H4 (cell line): ENCODE measurements around the gene RPS28. TPM values are rescaled to one million over a fixed set of nuclear protein-coding genes. Genes with fewer than 3 reads are reported as not detected.

ENCODE experiments used
- total RNA-seq: library from RNA; depleted of rRNA; stranded (reverse); fragments of >200 nt; shearing (Covaris generic); gene quantifications from 2 replicates; pipeline ENCODE4 v1.2.3, GENCODE V29; 2014; rRNA removed

RPS28 gene
- total RNA-seq, 1 experiment from 2014 or later, result 318 TPM

Other genes with a start within 250 kb of the RPS28 start
- gene FBN3, start 171.9 kb upstream of the RPS28 start, total RNA-seq, result not detected in 2 replicates
- 12.7 and 13.9 TPM in 2 replicates for gene CERS4, start 112.1 kb upstream of the RPS28 start, total RNA-seq
- gene CD320, start 13.1 kb upstream of the RPS28 start, total RNA-seq, result 210 and 214 TPM in 2 replicates
- gene NDUFA7, start 121 bp upstream of the RPS28 start, total RNA-seq, result 57.7 and 71.5 TPM in 2 replicates
- 0.04 and 0.12 TPM in 2 replicates for gene KANK3, start 21.8 kb downstream of the RPS28 start, total RNA-seq
- 0.19 TPM in 1 of 2 replicates, not detected in the other for gene ANGPTL4, start 42.7 kb downstream of the RPS28 start, total RNA-seq
- 9.9 and 11.8 TPM in 2 replicates for gene RAB11B, start 68.9 kb downstream of the RPS28 start, total RNA-seq
- gene MARCHF2, start 91.8 kb downstream of the RPS28 start, total RNA-seq, result 28.0 and 30.6 TPM in 2 replicates
- 60.8 and 75.1 TPM in 2 replicates for gene HNRNPM, start 123.5 kb downstream of the RPS28 start, total RNA-seq
- gene PRAM1, start 181.1 kb downstream of the RPS28 start, total RNA-seq, result not detected in 2 replicates
- 7.0 and 9.3 TPM in 2 replicates for gene ZNF414, start 192.7 kb downstream of the RPS28 start, total RNA-seq